ENCODE measurements around the gene DSCAM.

DNA sequence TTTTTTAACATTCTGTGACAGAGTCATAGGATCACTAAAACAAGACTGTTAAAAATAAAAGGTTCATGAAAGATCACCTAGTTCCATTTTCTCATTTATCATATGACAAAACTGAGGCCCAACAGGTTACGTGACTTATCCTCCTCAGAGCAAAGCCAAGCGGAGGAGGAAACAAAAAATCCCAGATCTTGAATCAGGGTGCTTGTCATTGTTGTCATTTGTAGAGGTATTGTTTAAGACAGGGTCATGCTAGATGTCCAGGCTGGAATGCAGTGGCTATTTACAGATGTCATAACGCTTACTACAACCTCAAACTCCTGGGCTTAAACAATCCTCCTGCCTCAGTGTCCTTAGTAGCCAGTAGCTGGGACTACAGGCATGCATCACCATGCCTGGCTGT is 293.2 kb downstream of the DSCAM start:
- TF ChIP-seq CTCF (IDR thresholded peaks at IDR 0.05; ENCODE audit: insufficient read depth, low read length, poor library complexity, severe bottlenecking) (no peak), EZH2phosphoT487 (conservative IDR thresholded peaks at IDR 0.05; ENCODE audit: low read length) (no peak)

Data from SU-DHL-6 (cell line).